HL-60 (cell line): Measurements from ENCODE around the gene CDHR3.

Source experiments
- CTCF ChIP-seq: IDR thresholded peaks from one replicate; pipeline ENCODE4 v1.5.1; 2011; ENCODE audit warnings: low read length, control low read depth, inconsistent platforms; ENCODE audit not compliant: insufficient read depth
- GABPA ChIP-seq: IDR thresholded peaks from 2 replicates; pipeline ENCODE4 v1.6.1; 2012; ENCODE audit warnings: low read depth
- POLR2AphosphoS5 ChIP-seq: IDR thresholded peaks from 2 replicates; pipeline ENCODE4 v1.6.1; 2012; ENCODE audit warnings: low read depth
- REST ChIP-seq: IDR thresholded peaks from 2 replicates; pipeline ENCODE4 v1.6.1; 2012; ENCODE audit warnings: low read depth; ENCODE audit not compliant: insufficient replicate concordance

- no peak for TF ChIP-seq CTCF
- no peak for TF ChIP-seq POLR2AphosphoS5
- no peak for TF ChIP-seq GABPA
- TF ChIP-seq REST, result no peak
Observed at GRCh38 chr7:106047184-106047583, 84.1 kb downstream of the CDHR3 start.
